Caco-2 (cell line): ENCODE measurements around the gene PSTPIP1. TPM values are rescaled to one million over a fixed set of nuclear protein-coding genes. Genes with fewer than 3 reads are reported as not detected.

ENCODE experiments used
- BruUV-seq: library from RNA; stranded (reverse); fragments of 400-500 nt; replicated peaks from 2 replicates; lab custom pipeline; 2021; lab: Mats Ljungman, UMichigan
- CTCF ChIA-PET: fragments of 300-600 bp; sonication (Branson Sonifier 250); formaldehyde crosslinking; loops from one replicate; lab custom pipeline; 2022; ENCODE audit warnings: antibody characterized with exemption; lab: Charles Lee
- POLR2A ChIA-PET: fragments of 300-600 bp; sonication (Branson Sonifier 250); formaldehyde crosslinking; loops from one replicate; lab custom pipeline; 2022; ENCODE audit warnings: antibody characterized with exemption; lab: Charles Lee
- DNase-seq, 2 experiments: peaks; one replicate each; pipeline versions ENCODE4 v3.0.0 to v3.0.0-alpha.2; 2020 to 2022
- H3K27me3 ChIP-seq: replicated peaks from 2 replicates; pipeline ENCODE4 v1.6.0; 2011; ENCODE audit warnings: low read length; ENCODE audit not compliant: control insufficient read depth, insufficient read depth
- H3K36me3 ChIP-seq: 2 replicates; pipeline ENCODE4 v1.5.1; 2011; ENCODE audit warnings: low read length; ENCODE audit not compliant: control insufficient read depth, insufficient read depth
- H3K4me1 ChIP-seq: fragments of 250-450 bp; sonication (Bioruptor Pico); 2 replicates; pipeline ENCODE4 v1.5.1; 2020; ENCODE audit warnings: mild to moderate bottlenecking
- H3K4me3 ChIP-seq: 2 replicates; pipeline ENCODE4 v1.5.1; 2011; ENCODE audit warnings: low read depth, mild to moderate bottlenecking, control low read depth, low read length
- H3K9me3 ChIP-seq: fragments of 250-450 bp; sonication (Bioruptor Pico); 2 replicates; pipeline ENCODE4 v1.5.1; 2020; ENCODE audit warnings: mild to moderate bottlenecking, moderate library complexity
- H3K27ac Mint-ChIP-seq: one replicate; pipeline ENCODE4 v1.8.0; 2022; ENCODE audit warnings: mixed read lengths; ENCODE audit not compliant: unreplicated experiment
- H3K27me3 Mint-ChIP-seq: one replicate; pipeline ENCODE4 v1.8.0; 2022; ENCODE audit warnings: mixed read lengths; ENCODE audit not compliant: insufficient read depth, unreplicated experiment
- H3K36me3 Mint-ChIP-seq: one replicate; pipeline ENCODE4 v1.8.0; 2022; ENCODE audit warnings: mild to moderate bottlenecking, mixed read lengths; ENCODE audit not compliant: insufficient read depth, unreplicated experiment
- H3K4me1 Mint-ChIP-seq: one replicate; pipeline ENCODE4 v1.8.0; 2022; ENCODE audit warnings: low read depth, mixed read lengths; ENCODE audit not compliant: unreplicated experiment
- H3K4me3 Mint-ChIP-seq: one replicate; pipeline ENCODE4 v1.8.0; 2022; ENCODE audit warnings: mild to moderate bottlenecking, moderate library complexity, mixed read lengths; ENCODE audit not compliant: unreplicated experiment
- H3K9me3 Mint-ChIP-seq: one replicate; pipeline ENCODE4 v1.8.0; 2022; ENCODE audit warnings: mixed read lengths; ENCODE audit not compliant: unreplicated experiment
- CTCF ChIP-seq, 2 experiments: fragments of 200-600 bp in 1 of 2; IDR thresholded peaks; 1 replicate in 1 of 2; 2 replicates in 1 of 2; pipeline versions ENCODE4 v1.5.1 to v1.8.0; 2011 to 2022; ENCODE audit warnings: antibody characterized with exemption in 1 of 2, control low read depth in 1 of 2, inconsistent platforms in 1 of 2, low read depth in 1 of 2, low read length in 1 of 2, mild to moderate bottlenecking in 1 of 2, moderate library complexity in 1 of 2; ENCODE audit not compliant: insufficient read depth in 1 of 2, severe bottlenecking in 1 of 2, unreplicated experiment in 1 of 2
- intact Hi-C: fragments of 100-400 bp; cut with micrococcal nuclease; formaldehyde crosslinking; loops from one replicate; pipeline ENCODE4 v1.10.0; 2022; ENCODE audit not compliant: unreplicated experiment
- total RNA-seq: library from RNA; stranded (reverse); gene quantifications from 2 replicates; pipeline ENCODE4 v1.2.3, GENCODE V29; 2022

Gene PSTPIP1
- total RNA-seq, 1 experiment from 2014 or later = not detected

- no peaks in the 10 kb centered on the region for H3K27me3 ChIP-seq
- H3K9me3 ChIP-seq = no peaks in the 10 kb centered on the region
- TF ChIP-seq CTCF (IDR thresholded peaks at IDR 0.05; ENCODE audit: insufficient read depth in 1 of 2, low read depth in 1 of 2, low read length in 1 of 2, severe bottlenecking in 1 of 2, unreplicated experiment in 1 of 2) = no peak
- Mint-ChIP-seq H3K27me3 (no peaks in the 10 kb centered on the region), H3K27ac (no peak overlapping the region), H3K4me1 (peaks cover 6% of the 10 kb centered on the region), H3K4me3 (no peak overlapping the region), H3K9me3 (no peaks in the 10 kb centered on the region), H3K36me3 (peaks cover 57% of the 10 kb centered on the region)
- H3K4me3 ChIP-seq = no peak overlapping the region
- ChIA-PET CTCF (no interaction called here), POLR2A (no interaction called here)
- DNase-seq = no peak
- intact Hi-C loops = no loop called here
- H3K4me1 ChIP-seq = peaks cover 6% of the 10 kb centered on the region; the same call in 1 of the 2 replicates
- BruUV-seq = no TSS peak
- H3K36me3 ChIP-seq = peaks cover 7% of the 10 kb centered on the region
These were observed 53.4 kb downstream of the PSTPIP1 start for GRCh38 chr15:77048135-77048876.

- Mint-ChIP-seq H3K27ac (no peak overlapping the region), H3K36me3 (peaks cover 43% of the 10 kb centered on the region), H3K4me3 (no peak overlapping the region), H3K4me1 (peaks cover 17% of the 10 kb centered on the region), H3K27me3 (no peaks in the 10 kb centered on the region), H3K9me3 (no peaks in the 10 kb centered on the region)
- Histone ChIP-seq H3K9me3 (no peaks in the 10 kb centered on the region), H3K4me3 (no peak overlapping the region), H3K36me3 (no peaks in the 10 kb centered on the region; the same call in 1 of the 2 replicates), H3K4me1 (peaks cover 40% of the 10 kb centered on the region), H3K27me3 (no peaks in the 10 kb centered on the region)
- TF ChIP-seq CTCF (IDR thresholded peaks at IDR 0.05; ENCODE audit: insufficient read depth in 1 of 2, low read depth in 1 of 2, low read length in 1 of 2, severe bottlenecking in 1 of 2, unreplicated experiment in 1 of 2) = no peak
- CTCF ChIA-PET = interaction anchor here (0.6 kb wide), 1 partner anchor 536 kb away, joined by 3 read pairs; no protein-coding TSS in a partner anchor
- POLR2A ChIA-PET = no interaction called here
- intact Hi-C loops = no loop called here
- no TSS peak for BruUV-seq
- DNase-seq = no peak
These were observed 57.6 kb downstream of the PSTPIP1 start for GRCh38 chr15:77052556-77052955.

- Histone ChIP-seq H3K9me3 (no peaks in the 10 kb centered on the region), H3K4me1 (peaks cover 51% of the 10 kb centered on the region), H3K36me3 (no peaks in the 10 kb centered on the region; the same call in 1 of the 2 replicates), H3K4me3 (no peak overlapping the region), H3K27me3 (no peaks in the 10 kb centered on the region)
- ChIA-PET POLR2A (no interaction called here), CTCF (no interaction called here)
- Mint-ChIP-seq H3K9me3 (no peaks in the 10 kb centered on the region), H3K27ac (no peak overlapping the region), H3K4me3 (no peak overlapping the region), H3K4me1 (peaks cover 28% of the 10 kb centered on the region), H3K36me3 (peaks cover 42% of the 10 kb centered on the region), H3K27me3 (no peaks in the 10 kb centered on the region)
- TF ChIP-seq CTCF (IDR thresholded peaks at IDR 0.05; ENCODE audit: insufficient read depth in 1 of 2, low read depth in 1 of 2, low read length in 1 of 2, severe bottlenecking in 1 of 2, unreplicated experiment in 1 of 2) = no peak
- no peak for DNase-seq
- BruUV-seq = no TSS peak
- intact Hi-C loops = no loop called here
These were observed 58.8 kb downstream of the PSTPIP1 start for GRCh38 chr15:77053709-77054108.
